Fibroblast of peridontal ligament (primary cell): ENCODE data around the gene GSTO2.
"Not testable (repeated sequence)": the region's sequence is repeated elsewhere in the genome, so short reads cannot be mapped to it uniquely, and the experiment has no call there.

Source experiments
- DNase-seq: peaks from one replicate; pipeline ENCODE4 v3.0.0-alpha.2; 2010; ENCODE audit errors: extremely low read depth

GSTO2 gene

DNA sequence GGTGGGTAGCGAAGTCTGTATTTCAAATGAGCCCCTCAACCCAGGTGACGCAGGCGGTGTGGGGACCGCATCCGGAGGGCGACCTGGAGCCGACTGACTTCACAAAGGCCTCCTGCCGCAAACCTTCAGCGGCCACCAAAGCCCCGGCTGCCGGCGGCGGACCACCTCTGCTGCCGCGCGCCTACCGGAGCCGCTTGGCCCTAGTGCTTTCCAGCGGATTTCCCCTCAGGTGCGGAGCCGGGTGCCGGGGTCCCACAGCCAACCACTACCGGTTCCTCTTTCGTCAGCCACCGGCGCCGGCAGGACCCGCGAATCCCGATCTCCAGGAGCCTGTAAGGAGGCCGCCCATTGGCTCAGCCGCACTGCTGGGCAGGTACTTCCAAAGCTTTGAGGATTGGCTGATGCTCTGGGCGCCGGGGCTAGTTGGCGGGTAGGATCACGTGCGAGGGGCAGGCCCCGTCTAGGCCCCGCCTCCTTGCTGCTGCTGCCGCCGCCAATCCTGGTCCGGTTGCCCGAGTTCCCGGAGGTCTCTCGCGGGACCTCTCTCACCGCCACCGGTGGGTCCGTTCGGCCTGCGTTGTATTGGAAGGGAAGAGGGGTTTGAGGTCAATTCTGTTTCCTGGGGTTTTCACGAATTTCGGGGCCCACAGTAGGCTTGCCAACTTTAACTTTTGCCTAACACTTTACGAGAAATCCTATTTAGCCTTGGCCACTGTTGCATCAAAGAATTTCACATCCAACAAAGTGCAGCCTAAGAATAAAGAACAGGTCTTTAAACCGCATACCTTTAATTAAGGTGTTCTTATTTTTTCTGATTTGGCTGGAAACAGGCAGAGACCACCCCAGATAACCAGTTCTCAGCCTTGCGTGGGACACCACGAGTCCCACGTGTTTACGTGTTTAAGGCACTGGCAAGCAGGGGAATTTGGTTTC, at the start of gene GSTO2:
Gene GSTO2, plus strand, starts transcription at position 472 of the 933 bp plus-strand sequence. CDS start 5,732 bp downstream, outside the sequence.
- DNase-seq = peak; percentile 96

DNA sequence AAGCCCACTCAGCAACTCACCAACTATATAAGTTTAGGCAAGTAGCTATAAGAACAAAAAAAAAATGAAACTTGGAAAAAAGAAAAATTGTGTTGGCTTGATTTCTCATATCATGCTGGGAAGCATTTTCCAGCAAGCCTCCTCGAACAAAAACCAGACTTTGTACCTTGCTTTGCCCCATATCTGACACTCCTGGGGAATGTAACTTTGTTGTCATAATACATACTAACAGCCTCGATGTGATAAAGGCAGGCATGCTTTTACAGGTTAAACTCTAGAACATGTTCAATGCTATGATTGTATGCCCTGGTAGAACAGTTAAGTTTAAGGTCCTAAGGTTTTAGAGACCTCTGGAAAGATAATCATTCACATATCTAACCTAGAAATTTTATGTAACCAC, 48.5 kb upstream of the GSTO2 start:
- no peak for DNase-seq

DNA sequence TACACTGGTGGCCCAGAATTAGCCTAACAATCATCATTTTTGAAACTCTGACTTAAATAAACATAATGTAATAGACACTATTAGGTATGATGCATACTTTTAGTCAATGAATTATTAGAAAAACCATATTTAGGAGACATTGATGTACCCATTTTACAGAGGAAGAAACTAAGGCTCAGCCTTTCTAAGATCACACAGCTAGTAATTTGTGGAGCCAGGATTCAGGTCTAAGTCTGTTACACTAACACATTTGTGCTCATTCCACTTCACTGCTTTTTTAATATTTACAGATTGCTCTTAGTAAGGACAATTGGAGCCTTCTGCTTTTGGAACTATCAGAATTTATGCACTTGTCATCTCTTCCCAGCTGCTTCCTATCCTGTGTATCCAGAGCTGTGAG, 45.7 kb upstream of the GSTO2 start:
- DNase-seq = no peak

DNA sequence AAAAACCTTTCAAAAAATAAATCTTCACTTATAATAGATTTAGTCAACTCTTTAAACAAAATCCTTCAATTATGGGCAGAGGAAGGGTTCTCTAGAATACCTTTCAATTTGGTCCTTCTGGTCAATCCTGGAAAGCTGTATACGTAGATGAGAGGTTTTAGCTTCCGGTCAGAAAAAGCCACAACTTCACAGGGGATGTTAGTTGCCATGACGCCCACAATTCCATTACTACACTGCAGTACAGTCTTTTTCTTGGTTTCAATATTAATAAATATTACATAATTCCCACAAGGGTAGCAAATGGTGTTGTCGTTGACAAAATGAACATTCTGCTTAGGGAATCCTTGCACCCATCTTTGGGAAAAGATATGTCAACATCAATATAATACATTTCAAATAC, 38.5 kb upstream of the GSTO2 start:
- no peak for DNase-seq

DNA sequence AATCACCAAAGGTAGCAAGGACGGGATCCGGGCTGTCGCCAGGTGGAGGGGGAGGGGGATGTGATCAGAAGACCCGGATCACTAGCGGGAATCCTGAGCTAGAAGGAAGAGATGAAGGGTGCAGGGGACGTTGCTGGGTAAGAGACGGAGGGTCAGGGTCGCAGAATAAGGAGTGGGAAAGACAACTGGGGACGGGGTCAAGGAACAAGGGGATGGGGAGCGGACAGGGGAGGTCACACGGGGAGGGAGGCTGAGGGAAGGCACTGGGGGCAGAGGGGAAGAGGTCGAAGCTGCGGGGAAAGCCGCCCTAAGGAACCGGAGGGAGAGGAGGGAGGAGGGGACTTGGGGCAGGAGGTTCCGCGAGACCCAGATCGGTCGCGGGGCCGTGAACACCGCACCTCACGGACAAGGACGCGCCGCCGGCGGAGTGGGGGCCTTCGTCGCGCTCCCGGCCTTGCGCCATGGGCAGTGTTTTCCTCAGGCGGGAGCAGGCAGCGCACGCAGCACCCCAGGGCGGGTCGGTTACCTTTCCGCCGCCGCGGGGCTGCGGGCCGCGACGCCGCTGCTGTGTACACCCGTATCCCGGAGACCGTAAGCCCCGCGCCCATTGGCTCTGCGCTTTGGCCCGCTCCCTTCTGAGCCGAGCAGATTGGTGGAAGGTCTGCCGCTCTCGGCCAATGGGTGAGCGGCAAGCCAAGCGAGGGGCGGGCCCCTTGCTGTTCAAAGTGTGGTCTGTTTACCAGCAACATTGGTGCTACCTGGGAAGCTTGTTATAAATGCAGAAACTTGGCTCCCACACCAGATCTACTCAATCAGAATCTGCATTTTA, 37.0 kb upstream of the GSTO2 start, which contains the start of gene CFAP43:
Gene CFAP43, minus strand, starts transcription at position 581 of the 829 bp plus-strand sequence. Its CDS starts 118 bp downstream, at position 463.
- DNase-seq = peak; percentile 92

DNA sequence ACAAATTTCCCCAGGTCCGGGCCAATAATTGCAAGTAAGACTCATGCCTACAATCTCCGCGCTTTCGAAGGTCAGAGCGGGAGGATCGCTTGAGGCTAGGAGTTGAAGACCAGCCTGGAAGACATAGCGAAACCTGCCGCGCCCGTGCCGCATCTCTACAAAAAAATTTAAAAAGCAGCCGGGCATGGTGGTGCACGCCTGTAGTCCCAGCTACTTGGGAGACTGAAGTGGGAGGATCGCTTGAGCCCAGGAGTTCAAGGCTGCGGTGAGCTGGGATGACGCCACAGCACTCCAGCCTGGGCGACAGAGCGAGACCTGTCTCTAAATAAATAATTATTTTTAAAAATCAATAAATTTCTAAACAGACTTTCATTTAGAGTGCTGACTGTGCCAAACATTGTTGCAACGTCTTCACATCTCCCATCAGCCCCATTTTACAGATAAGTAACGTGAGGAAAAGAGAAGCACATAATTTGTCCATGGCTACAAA, 36.3 kb upstream of the GSTO2 start:
- no peak for DNase-seq

DNA sequence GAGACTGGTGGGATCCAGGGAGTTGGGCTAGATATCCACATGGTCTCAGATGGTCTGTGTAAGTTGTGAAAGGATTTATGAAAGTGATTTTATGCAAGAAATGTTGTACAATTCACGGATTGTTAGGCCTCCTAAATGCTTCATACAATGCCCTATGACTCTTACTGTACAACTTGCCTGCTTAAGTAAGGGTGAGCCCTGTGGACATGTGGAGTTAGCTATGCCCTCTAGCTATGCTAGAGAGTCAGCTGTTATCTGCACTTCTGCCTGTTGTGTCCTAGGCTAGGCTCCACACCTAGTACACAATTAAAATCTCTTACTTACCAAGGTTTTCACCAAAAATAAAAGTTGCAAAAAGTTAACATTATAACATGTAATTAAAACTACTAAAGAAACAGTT, 35.2 kb upstream of the GSTO2 start:
- no peak for DNase-seq

DNA sequence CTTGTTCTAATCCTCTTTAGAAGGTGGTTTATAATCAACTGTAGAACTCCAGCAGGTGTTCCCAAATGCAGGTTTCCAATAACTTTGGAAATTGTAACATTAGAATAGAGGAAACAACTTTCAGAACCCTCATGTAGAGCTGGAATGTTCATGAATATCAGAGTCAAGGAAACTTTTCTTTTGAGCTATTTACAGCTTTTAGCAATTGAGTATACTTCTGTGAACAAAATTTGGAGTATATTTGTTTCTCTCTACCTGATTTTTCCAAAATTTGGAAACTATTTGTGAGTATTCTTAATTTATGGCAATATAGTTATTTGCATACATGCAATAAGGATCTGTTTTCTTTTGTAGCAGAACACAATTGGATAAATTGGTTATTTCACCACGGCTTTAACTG, 34.0 kb upstream of the GSTO2 start:
- no peak for DNase-seq

DNA sequence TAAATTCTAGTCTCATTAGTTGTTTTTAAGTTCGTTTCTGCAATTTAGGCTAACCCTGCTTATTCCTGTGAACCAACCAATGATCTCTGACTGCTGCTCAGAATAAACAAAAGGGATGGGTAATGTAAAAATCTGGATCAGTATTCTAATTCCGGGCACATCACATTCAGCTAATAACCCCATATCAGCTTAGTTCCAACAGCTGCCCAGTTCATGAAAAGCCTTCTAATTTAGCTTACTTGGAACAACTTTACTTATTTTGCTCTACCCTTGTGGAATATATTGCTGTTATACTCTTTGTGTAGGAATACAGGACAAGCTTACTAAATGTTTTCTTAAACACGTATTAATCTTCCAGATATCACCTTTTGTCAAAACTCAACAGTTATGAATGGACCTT, 33.2 kb upstream of the GSTO2 start:
- DNase-seq = no peak

DNA sequence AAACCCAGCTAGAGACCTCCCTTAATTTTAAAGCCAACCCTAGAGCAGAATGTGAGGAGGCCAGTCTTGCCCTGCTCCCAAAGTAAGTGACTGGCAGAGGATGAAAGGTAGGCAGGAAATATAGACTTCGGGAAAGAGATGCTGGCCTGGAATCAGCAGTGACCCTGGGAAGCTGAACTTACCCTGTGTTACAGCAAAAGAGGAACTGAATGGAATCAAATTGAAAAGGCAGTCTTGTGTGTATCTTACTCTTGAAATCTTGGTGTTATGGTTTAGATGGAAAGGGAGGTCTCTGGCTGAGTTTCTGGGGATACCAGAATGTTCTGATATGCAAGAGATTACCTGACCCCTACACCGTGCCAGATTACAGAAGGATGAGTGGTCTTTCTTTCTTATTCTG, 28.9 kb upstream of the GSTO2 start:
- no peak for DNase-seq

DNA sequence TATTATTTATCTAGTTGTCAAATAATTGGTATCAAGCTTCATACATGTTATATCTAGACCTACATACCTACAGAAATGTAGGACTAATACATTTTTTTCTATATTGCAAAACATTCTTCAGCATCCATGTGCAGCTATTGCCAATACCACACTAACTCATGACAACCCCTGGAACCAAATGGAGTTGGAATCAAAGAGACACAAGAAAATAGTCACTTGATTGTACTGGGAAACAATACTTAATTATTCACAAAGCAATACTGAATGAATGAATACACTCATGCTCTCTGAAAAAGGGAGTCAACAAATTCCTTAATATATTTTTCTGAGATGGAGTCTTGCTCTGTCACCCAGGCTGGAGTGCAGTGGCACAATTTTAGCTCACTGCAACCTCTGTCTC, 26.4 kb upstream of the GSTO2 start:
- DNase-seq = no peak

DNA sequence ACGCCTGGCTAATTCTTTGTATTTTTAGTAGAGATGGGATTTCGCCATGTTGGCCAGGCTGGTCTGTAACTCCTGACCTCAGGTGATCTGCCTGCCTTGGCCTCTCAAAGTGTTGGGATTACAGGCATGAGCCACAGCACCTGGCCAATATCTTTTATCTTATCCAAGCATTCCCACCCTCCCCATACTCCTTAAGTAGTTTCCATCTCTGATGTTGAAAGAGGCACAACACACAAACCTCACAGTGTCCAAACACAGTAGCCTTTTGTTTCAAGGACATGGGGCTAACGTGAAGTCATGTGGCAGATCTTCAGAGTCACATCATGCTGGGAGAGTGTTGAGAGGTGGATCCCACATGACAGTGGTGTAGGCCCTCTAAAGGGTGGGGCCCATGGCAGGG, 26.0 kb upstream of the GSTO2 start:
- DNase-seq = not testable (repeated sequence)

DNA sequence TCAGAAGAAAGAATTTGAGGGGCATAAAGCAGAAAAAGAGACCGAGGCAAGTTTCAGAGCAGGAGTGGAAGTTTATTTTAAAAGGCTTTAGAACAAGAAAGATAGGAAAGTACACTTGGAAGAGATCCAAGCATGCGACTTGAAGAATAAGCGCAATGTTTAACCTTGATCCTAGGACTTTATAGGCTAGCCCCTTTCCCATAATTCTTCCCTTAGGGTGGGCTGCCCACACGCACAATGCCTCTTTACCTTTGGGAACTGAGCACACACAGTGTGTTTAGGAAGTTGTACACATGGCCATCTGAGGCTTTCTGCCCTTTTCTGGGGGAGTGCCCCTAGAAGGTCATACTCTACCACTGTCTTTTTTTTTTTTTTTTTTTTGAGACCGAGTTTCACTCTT, 25.5 kb upstream of the GSTO2 start:
- DNase-seq = no peak

DNA sequence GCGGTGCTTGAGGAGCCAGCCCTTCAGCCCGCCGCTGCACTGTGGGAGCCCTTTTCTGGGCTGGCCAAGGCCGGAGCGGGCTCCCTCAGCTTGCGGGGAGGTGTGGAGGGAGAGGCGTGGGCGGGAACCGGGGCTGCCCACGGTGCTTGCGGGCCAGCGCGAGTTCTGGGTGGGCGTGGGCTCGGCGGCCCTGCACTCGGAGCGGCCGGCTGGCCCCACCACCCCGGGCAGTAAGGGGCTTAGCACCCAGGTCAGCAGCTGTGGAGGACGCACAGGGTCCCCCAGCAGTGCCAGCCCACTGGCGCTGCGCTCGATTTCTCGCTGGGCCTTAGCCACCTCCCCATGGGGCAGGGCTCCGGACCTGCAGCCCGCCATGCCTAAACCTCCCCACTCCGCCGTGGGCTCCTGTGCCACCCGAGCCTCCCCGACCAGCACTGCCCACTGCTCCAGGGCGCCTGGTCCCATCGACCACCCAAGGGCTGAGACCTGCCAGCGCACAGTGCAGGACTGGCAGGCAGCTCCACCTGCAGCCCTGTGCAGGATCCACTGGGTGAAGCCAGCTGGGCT, 23.8 kb upstream of the GSTO2 start:
- no peak for DNase-seq

DNA sequence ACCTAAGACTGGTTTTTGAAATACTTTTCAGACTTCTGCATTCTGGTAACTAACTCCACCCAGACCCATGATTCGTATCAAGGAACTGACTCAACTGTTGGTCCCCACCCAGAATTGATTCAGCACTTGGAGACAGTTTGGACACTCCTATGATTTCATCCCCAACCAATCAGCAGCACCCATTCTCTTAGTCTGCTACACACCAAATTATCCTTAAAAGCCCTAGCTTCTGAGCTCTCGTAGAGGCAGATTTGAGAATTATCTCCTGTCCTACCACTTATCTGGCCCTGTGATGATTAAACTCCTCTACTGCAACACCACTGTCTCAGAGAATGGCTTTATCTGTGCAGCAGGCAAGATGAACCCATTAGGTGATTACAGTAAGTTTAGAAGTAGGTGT, 22.0 kb upstream of the GSTO2 start:
- peak; percentile 88 for DNase-seq

DNA sequence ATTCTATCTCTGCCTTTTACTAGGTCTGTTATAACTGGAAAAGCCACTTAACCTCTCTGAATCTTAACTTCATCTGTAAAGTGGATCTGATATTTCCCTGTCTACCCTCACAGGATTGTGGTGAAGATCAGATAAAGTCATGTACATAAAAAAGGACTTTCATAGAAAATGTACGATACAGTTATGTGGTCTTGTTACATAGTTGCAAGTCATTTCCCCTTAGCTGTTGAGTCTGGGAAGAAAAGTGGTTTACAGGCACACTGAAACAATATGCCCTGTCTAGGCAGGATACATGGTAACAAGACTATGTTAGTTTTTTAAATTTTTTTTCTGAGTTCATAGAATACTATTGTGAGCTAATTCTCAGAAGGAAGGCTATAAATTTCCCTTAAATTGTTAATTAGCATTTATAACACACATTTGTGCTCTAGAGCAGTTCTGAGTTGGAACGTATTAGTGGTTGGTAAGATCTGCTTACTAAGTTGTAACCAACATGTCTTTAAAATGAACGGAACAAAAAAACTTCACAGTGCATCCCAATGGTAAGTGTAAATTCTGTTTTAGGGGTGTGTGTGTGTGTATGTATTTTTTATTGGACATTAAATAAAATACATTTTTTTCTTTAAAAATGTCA, 21.4 kb upstream of the GSTO2 start:
- DNase-seq = no peak

DNA sequence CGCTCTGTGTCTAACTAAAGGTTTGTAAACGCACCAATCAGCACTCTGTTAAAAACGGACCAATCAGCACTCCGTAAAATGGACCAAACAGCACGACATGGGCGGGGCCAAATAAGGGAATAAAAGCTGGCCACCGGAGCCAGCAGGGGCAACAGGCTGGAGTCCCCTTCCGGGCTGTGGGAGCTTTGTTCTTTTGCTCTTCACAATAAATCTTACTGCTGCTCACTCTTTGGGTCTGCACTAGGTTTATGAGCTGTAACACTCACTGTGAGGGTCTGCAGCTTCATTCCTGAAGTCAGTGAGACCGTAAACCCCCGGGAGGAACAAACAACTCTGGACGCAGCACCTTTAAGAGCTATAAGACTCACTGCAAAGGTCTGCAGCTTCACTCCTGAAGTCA, 20.1 kb upstream of the GSTO2 start:
- DNase-seq = not testable (repeated sequence)

DNA sequence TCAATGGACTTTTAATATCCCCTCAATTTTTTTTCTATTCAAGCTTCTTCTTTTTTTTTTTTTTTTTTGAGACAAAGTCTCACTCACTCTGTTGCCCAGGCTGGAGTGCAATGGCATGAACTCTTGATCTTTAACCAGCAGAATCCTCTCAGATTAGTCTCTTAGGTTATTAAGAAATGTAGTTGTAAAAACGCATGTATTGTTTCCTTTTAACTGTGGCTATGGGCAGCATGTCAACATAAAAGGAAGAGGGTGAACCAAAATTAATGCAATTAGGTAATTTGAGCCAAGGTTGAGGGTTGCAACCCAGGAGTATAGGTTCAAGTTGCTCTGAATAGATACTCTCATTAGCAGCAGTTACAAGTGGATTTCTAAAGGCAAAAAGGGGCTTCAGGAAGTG, 18.6 kb upstream of the GSTO2 start:
- DNase-seq = no peak

DNA sequence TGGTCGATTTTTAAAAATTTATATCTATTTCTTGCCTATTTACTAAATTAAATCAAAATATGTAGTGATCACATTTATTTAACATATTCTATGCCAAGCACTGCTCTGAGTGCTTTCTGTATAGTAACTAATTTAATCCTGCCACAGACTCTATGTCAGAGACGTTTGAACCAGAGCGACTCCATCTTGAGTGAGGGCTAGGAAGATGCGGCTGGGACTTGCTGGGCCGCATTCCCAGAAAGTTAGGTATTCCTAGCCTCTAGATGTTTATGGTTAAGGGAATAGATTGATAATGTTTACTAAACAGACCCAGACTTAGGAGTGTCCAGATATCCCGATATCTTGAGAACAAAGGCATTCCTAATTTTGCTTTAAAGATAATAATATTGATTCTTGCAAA, 17.5 kb upstream of the GSTO2 start:
- DNase-seq = no peak

DNA sequence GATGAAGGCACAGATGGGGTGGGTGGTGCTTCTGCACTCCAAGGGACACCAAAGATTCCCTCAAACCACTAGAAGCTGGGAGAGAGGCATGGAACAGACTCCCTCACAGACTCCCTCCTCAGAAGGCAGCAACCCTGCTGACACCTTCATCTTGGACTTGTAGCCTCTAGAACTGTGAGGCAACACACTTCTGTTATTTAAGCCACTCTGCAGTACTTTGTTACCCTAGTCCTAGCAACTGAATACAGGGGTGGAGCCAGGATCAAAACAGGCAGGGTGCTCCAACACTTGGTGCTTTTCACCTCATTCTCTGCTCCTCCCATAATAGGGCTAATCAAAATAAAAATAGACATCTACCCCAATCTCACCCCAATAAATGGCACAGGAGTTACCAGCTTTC, 16.6 kb upstream of the GSTO2 start:
- no peak for DNase-seq

DNA sequence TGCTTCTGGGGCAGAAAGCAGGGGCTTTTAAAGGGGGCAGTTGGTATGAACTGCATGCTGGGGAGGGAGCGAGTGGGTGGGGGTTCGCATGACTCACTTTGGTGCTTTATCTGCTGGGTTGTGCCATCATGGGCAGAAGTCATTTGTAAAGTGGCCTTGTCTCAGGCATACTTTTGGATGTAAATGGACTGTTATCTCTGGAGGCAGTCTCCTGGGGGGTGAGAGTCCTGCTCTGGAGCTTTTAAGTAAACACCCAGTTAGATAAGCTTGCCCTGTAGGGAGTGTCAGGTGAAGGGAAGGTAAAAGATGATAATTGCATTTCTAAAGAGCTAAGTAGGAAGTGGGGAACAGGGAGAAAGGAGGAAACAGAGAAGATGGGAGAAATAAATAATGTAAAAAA, 15.9 kb upstream of the GSTO2 start:
- no peak for DNase-seq
